ENCODE results near the gene PTGR3.
A peak's percentile ranks its signal among the peaks of the same experiment; 100 is the strongest.
"Not testable (repeated sequence)": the region's sequence is repeated elsewhere in the genome, so short reads cannot be mapped to it uniquely, and the experiment has no call there.

PTGR3 gene

GRCh38 chr18:75202696-75203365 is 6.1 kb downstream of the PTGR3 start:
- DNase-seq, result no peak

- DNase-seq, result peak; percentile 91
These were observed 7.4 kb downstream of the PTGR3 start for GRCh38 chr18:75201282-75202270.

- no peak for DNase-seq
These were observed 8.2 kb downstream of the PTGR3 start for GRCh38 chr18:75200605-75201280.

- no peak for DNase-seq
These were observed 8.9 kb downstream of the PTGR3 start for GRCh38 chr18:75200071-75200470.

GRCh38 chr18:75199327-75199726 is 9.6 kb downstream of the PTGR3 start:
- no peak for DNase-seq

- no peak for DNase-seq
These were observed 10.9 kb downstream of the PTGR3 start for GRCh38 chr18:75198036-75198435.

GRCh38 chr18:75192899-75193298 is 16.0 kb downstream of the PTGR3 start:
- no peak for DNase-seq

- no peak for DNase-seq
These were observed 19.2 kb downstream of the PTGR3 start for GRCh38 chr18:75189696-75190095.

- not testable (repeated sequence) for DNase-seq
These were observed 21.2 kb downstream of the PTGR3 start for GRCh38 chr18:75187702-75188101.

GRCh38 chr18:75185460-75185859 is 23.5 kb downstream of the PTGR3 start:
- DNase-seq, result no peak

- no peak for DNase-seq
These were observed 24.9 kb downstream of the PTGR3 start for GRCh38 chr18:75183973-75184493.

GRCh38 chr18:75183524-75183923 is 25.4 kb downstream of the PTGR3 start:
- DNase-seq, result no peak

GRCh38 chr18:75179819-75180600 is 28.9 kb downstream of the PTGR3 start:
- no peak for DNase-seq

- DNase-seq, result no peak
These were observed 30.6 kb downstream of the PTGR3 start for GRCh38 chr18:75178376-75178775.

- no peak for DNase-seq
These were observed 32.1 kb downstream of the PTGR3 start for GRCh38 chr18:75176849-75177248.

GRCh38 chr18:75173738-75174137 is 35.2 kb downstream of the PTGR3 start:
- DNase-seq, result no peak

- DNase-seq, result no peak
These were observed 35.9 kb downstream of the PTGR3 start for GRCh38 chr18:75173125-75173432.

- no peak for DNase-seq
These were observed 36.4 kb downstream of the PTGR3 start for GRCh38 chr18:75172299-75173124.

- DNase-seq, result no peak
These were observed 38.0 kb downstream of the PTGR3 start for GRCh38 chr18:75170916-75171315.

GRCh38 chr18:75170022-75170789 is 38.7 kb downstream of the PTGR3 start:
- no peak for DNase-seq

GRCh38 chr18:75169411-75169810 is 39.5 kb downstream of the PTGR3 start:
- no peak for DNase-seq
